HEK293T (cell line): ENCODE measurements around the gene ZNF367.

Experiments used
- ARNT ChIP-seq: fragments of 450-650 bp; IDR thresholded peaks from 2 replicates; pipeline ENCODE4 v1.6.1; 2017; ENCODE audit warnings: mild to moderate bottlenecking
- BHLHE40 ChIP-seq: fragments of 450-650 bp; IDR thresholded peaks from 2 replicates; pipeline ENCODE4 v1.6.1; 2016; ENCODE audit warnings: mild to moderate bottlenecking, moderate library complexity, borderline replicate concordance
- FOXA1 ChIP-seq: fragments of 450-650 bp; IDR thresholded peaks from 2 replicates; pipeline ENCODE4 v1.6.1; 2016; ENCODE audit warnings: mild to moderate bottlenecking
- FOXM1 ChIP-seq: fragments of 450-650 bp; IDR thresholded peaks from 2 replicates; pipeline ENCODE4 v1.6.1; 2017; ENCODE audit warnings: mild to moderate bottlenecking, borderline replicate concordance
- SP1 ChIP-seq: fragments of 450-650 bp; IDR thresholded peaks from 2 replicates; pipeline ENCODE4 v1.6.1; 2017

GRCh38 chr9:96450613-96451528 lies 32.7 kb upstream of the ZNF367 start:
- no peak for TF ChIP-seq FOXA1
- no peak for TF ChIP-seq FOXM1
- no peak for TF ChIP-seq SP1
- TF ChIP-seq BHLHE40: no peak
- no peak for TF ChIP-seq ARNT
